T-helper 2 cell (primary cell): ENCODE results near the gene WDFY3.

Source experiments
- DNase-seq, 5 experiments: peaks; one replicate each; pipeline versions ENCODE4 v3.0.0 to v3.0.0-alpha.2; 2012 to 2022

Gene WDFY3

GRCh38 chr4:84782517-84782916, 184.0 kb downstream of the WDFY3 start:
- no peak for DNase-seq

- no peak for DNase-seq
Observed at GRCh38 chr4:84780719-84781118, 185.8 kb downstream of the WDFY3 start.

DNA sequence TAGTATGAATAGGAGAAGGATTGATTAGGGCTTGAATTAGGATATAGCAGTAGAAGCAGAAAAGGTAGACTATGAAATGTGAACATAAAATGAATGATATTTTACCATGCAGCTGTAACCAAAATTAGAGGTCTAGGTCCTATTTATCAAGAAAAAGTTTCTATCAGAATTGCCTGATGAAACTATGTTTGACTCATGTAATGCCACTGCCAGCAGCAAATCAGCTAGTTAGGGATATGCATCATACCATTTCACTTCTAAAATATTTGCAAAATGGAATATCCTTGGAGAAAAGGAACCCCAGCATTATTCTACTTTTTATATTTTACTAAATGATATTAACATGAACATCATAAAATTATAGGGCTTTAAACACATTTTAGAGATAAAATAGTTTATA, 188.4 kb downstream of the WDFY3 start:
- no peak for DNase-seq

- peak in 1 of 5 experiments; percentile 31 for DNase-seq
Observed at GRCh38 chr4:84767168-84767567, 199.3 kb downstream of the WDFY3 start.

DNA sequence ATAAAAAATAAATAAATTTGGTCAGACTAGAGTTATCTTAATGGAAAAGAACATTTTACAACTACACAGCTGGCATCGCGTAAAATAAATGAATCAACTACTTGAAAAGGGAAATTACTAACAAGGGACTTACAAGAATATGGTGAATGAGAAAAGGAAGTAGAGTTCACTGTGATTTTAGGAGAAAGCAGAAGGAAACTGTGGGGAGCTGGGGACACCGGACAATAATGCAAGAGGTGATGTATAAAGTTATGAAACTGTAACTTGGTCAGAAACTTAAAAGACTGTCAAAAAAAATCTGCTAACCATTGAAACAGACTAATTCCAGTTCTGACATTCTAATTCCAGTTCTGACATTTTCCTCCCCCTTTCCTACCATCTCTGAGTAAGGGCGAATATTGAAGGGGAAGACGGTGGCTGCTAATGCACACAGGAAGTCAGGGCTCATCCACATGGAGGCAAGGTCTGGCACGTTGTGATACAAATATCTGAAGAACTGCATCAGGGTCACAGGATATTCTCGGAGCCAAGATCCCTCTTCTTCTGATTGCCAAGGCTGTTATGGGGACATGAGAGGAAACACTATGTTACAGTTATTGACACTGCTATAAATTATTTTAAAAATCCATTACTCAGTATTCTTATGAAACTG, 213.0 kb downstream of the WDFY3 start:
- DNase-seq = no peak

- DNase-seq = no peak
Observed at GRCh38 chr4:84751707-84752106, 214.8 kb downstream of the WDFY3 start.

- DNase-seq = no peak
Observed at GRCh38 chr4:84750960-84751283, 215.6 kb downstream of the WDFY3 start.

DNA sequence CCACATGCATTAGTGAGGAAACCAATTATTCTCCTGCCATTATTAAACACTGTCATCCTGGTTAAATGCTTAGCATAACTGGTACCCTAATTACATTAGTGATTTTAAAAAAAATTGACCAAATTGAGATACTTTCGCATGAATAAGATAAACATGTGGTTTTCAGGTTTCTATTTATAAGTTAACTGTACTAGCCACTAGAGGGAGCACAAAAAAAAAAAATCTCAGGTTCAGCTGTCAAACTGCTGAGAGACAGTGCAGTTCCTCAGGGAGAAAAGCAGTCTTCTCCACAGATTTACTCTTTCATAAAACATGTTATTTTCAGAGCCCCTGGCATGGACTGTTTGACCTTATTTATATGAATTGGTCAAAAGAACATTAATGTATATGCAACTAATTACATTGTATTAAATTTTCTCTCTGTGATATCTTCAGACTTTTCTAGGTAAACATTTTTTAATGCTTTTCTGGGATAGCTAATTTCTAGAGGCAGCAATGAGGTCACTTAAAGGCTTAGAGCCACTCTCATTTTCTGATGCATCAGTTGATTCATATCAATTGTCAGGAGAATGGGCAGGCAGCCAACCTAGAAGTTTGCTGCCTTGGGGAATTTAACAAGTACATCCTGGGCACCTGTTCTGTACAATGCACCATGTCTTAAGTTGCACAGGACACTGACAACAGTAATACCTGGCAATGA, 216.1 kb downstream of the WDFY3 start:
- peak in 1 of 5 experiments; percentile 17 for DNase-seq

DNA sequence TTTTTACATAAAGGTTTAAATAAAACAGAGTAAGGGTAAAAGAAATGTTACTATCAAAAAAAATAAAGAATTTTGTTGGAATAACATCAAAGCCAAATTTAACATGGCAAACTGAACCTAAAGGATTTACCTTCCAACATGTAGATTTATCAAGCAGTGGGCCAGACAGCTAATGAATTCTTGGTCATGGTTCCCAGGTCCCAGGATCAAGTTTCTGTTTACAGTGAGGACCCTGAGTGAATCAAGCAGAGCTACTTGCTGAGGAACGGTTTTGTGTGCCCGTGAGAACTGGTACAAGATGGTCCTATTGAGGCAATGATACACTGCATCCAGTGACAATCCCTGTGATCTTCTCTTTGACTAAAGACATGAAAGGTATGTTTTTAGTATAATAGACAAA, 226.4 kb downstream of the WDFY3 start:
- DNase-seq = no peak

- DNase-seq = no peak
Observed at GRCh38 chr4:84738622-84739021, 227.9 kb downstream of the WDFY3 start.

- no peak for DNase-seq
Observed at GRCh38 chr4:84737656-84738055, 228.8 kb downstream of the WDFY3 start.

- no peak for DNase-seq
Observed at GRCh38 chr4:84734037-84734436, 232.5 kb downstream of the WDFY3 start.

- no peak for DNase-seq
Observed at GRCh38 chr4:84733343-84734033, 233.0 kb downstream of the WDFY3 start.

- DNase-seq = no peak
Observed at GRCh38 chr4:84730375-84730774, 236.1 kb downstream of the WDFY3 start.

- peak in 1 of 5 experiments; percentile 0 for DNase-seq
Observed at GRCh38 chr4:84727491-84727890, 239.0 kb downstream of the WDFY3 start.

DNA sequence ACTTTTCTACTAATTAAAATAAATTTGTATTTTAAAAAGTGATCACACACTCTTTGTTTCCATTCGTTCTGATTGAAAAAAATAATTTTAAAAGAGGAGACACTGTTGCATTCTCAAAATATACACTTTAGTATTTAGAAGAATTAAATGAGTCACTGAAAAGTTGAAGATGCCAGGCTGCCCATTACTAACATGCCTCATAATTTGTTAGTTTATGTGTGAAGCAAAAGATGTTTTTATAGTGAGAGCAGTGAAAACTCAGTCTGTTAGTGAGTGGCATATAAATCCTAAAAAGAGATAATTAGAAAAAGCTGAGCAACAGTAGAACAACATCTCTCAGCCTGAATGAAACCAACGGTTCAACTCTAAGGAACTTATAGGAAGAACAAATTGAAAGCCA, 240.1 kb downstream of the WDFY3 start:
- no peak for DNase-seq

DNA sequence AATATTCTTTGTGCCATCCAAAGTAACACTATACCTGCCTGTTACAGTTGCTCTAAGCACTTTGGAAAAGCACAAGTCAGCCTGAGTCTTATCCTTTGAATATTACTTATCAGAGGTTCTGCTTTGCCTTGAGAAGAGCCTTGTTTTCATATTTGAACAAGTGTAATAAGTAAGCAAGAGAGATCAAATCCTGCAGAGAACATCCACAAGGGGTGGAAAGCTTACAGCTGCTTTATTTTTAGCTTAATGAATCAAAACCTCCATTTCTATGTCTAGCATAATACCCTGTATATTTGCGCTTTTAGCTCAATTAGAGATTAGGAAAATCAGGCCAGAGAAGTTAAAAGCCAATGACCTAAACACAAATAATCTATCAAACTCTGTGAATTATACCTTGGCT, 243.8 kb downstream of the WDFY3 start:
- no peak for DNase-seq

DNA sequence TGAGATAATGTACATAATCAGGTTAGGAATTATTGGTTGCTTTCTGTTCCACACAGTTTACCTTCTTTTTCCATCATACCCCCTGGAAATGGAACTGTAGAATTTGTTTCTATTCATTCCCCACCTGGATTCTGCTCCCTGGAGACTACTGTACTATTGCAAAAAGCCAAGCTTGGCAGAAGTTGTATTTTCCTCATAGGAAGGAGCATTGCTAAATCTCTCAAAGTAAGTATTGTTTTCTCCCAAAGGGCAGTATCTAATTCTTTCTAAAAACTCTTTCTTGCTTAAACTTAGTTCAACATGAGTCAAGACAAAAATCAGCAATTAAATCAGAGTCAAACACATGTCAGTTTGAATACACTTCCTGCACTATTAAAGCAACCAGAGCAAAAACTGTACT, 247.4 kb downstream of the WDFY3 start:
- DNase-seq = no peak

- DNase-seq = no peak
Observed at GRCh38 chr4:84718699-84719098, 247.8 kb downstream of the WDFY3 start.

DNA sequence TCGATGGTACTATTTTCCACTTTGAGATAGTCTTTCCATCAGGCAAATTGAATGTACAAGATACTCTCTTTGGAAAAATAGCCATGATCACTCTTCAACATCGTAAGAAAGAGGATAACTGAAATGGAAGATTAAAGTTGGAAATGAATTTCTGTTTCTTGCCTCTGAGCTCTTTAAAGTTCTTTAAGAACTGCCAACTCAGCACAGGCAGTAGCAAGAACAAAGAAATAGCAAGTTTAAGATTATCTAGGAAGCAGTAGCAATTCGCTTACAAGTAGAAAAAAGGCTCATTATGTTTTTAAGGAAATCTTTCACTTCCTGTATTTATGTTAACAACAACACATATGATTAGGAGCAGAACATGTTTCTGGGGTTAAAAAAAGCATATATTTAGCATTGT, 255.9 kb downstream of the WDFY3 start:
- no peak for DNase-seq

DNA sequence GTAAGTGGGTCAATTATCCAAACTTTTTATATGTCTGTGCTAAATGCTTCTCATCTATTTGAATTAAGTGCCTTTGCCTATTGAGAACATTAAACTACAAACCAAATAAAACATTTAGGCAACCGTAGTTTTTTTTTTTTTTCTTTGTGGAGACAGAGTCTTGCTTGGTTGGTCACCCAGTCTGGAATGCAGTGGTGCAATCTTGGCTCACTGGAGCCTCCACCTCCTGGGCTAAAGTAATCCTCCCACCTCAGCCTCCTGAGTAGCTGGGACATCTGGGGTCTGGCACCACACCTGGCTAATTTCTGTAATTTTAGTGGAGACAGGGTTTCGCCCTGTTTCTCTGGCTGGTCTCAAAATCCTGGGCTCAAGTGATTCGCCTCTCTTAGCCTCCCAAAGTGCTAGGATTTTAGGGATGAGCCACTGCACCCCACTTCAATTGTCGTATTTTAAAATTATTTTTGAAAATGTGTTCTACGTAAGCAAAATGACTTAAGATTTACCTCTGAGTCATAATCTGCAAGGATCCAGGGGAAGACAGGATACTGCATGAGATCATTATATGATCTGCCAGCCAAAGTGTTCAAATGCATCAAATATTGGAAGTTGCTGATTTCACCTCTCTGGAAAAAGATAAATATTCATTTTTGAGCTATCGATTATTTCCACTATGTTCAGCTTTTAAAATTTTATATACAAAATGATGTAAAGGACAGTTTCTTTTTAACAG, 257.9 kb downstream of the WDFY3 start:
- no peak for DNase-seq

DNA sequence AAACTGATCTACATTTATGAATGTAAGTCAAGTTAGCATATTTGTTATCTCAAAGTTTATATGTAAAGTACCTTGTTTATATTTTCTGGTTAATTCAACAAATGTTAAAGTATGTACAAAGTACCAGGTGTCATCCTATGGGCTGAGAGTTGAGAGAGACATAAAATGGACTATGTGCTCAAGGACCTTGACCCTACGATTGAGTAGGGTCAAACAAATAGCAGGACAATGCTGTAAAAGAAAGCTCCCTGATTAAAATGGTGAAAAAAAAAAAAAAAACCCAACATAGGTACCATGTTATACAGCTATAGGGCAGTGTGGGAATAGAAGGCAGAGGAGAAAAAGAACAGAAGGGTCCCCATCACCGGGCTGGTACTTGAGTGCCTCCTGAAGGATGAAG, 260.2 kb downstream of the WDFY3 start:
- DNase-seq = no peak

DNA sequence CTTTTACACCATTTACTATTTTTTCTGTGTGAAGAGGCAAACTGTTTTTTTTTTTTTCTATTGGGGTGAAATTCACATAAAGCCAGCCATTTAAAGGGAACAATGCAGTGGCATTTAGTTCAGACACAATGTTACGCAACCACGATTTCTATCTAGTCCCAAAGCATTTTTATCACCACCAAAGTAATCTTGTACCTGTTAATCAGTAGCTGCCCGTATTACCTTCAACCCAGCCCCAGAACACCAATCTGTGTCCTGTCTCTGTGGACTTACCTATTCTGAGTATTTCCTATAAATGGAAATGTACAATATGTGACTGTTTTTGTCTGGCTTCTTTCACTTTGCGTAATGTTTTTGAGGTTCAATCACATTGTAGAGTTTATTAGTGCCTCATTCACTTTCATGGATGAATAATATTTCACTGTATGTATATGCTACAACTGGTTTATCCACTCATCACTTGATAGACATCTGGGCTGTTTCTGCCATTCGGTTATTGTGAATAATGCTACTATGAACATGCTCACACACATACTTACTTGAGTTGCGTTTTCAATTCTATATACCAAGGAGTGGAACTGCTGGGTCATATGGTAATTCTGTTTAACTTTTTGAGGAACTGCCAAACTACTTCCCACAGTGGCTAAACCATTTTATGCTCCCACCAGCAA, 267.4 kb downstream of the WDFY3 start:
- no peak for DNase-seq
